NCI-H2107 treated with DMSO at 0.1 percent for 48 hours (cell line): ENCODE measurements around the gene COL23A1.
"Not testable (repeated sequence)": the region's sequence is repeated elsewhere in the genome, so short reads cannot be mapped to it uniquely, and the experiment has no call there.

Experiments used
- DNase-seq: peaks from one replicate; lab custom pipeline; 2025; ENCODE audit not compliant: unreplicated experiment; lab: John Stamatoyannopoulos, UW

Gene COL23A1

GRCh38 chr5:178234750-178235587, 355.2 kb downstream of the COL23A1 start:
- DNase-seq, result peak; percentile 8

GRCh38 chr5:178234121-178234749, 356.0 kb downstream of the COL23A1 start:
- no peak for DNase-seq

- no peak for DNase-seq
These were observed 357.2 kb downstream of the COL23A1 start for GRCh38 chr5:178232920-178233429.

- no peak for DNase-seq
These were observed 357.9 kb downstream of the COL23A1 start, which contains the start of gene PHYKPL for GRCh38 chr5:178232124-178232919. TSS of gene PHYKPL (minus strand) at chr5:178232802. CDS start at chr5:178232550, 252 bp downstream.

DNA sequence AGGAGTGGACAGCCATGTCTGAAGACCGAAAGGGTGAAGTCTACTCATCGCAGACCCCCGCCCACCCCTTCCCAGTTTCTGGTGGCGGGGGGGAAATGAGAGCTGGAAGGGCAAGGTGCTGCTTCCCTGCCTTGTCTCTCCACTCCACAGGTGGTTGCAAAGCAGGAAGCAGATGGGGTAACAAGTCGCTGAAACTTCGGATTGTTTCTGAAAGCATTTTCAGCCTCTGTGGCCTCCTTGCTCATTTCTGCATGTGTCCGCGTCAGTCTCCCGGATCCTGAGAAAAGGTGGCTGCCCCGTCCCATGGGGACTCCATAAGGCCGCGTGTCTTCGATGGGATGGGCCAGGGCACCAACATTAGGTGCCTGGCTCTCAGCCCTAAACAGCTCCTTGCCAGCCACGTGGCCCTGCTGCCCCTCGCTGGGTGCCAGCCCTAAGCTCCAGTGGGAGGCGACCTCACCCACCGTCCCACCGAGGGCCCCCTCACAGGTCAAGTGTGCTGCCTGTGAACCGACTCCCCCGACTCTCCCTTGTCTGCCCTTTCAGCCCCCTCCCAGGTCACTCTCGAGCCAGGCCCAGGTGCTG, 358.6 kb downstream of the COL23A1 start:
- DNase-seq, result no peak

DNA sequence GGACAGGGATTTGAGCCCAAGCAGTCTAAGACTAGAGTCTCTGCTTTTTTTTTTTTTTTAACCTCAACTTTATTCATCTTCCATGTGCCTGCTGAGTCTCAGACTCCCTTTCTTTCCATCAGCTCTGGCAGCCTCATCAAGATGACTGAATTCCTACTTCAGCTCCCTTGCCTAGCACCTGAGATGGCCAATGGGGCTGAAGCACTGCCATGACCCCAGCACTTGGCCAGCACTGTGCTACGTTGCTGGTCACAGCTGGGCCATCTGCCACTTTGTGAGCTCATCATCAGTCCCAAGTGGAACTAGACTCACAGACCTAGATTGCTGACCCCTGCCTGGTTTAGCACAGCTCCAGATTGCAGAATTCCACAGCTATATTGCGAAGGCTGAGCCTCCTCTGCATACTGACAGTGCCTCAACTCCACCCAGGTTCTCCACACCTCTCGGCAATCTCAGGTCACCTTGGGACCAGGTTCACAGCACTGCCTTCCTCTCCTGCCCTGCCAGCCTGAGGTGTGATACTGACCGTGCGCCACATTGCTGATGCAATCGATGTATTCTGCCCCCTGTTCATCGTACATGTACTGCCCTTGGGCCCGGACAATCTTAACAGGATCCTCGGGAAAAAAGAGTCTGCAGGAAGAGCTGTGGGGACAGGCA, 359.2 kb downstream of the COL23A1 start:
- DNase-seq, result no peak

- no peak for DNase-seq
These were observed 360.3 kb downstream of the COL23A1 start for GRCh38 chr5:178229861-178230260.

DNA sequence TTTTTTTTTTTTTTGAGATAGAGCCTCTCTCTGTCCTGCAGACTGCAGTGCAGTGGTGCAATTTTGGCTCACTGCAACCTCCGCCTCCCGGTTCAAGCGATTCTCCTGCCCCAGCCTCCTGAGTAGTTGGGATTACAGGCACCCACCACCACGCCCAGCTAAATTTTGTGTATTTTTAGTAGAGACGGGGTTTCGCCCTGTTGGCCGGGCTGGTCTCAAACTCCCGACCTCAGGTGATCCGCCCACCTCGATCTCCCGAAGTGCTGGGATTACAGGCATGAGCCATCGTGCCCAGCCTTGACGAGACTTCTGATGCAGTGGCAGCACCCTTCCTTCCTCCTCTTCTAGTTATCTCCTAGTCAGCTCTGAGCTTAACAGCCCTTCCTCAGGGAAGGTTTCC, 361.1 kb downstream of the COL23A1 start:
- DNase-seq, result not testable (repeated sequence)

GRCh38 chr5:178228609-178229008, 361.6 kb downstream of the COL23A1 start:
- DNase-seq, result no peak

DNA sequence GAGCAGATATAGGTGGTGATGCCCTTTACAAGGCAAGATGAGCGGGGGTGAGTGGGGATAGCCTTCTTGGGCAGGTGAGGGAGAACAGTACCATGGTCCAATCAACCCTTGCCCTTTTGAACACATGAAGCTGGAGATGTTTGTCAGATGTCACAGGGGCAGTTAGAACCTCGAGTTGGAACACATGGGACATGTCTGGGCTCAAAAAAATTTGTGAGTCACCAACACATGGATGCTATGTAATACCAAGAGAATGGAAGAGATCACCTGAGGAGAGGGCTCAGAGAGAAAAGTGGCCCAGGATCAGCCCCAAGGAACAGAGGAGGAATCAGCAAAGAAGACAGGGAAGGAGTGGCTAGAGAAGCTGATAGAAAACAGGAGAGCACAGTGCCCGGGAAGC, 362.3 kb downstream of the COL23A1 start:
- no peak for DNase-seq

GRCh38 chr5:178227138-178227659, 363.0 kb downstream of the COL23A1 start:
- DNase-seq, result no peak

DNA sequence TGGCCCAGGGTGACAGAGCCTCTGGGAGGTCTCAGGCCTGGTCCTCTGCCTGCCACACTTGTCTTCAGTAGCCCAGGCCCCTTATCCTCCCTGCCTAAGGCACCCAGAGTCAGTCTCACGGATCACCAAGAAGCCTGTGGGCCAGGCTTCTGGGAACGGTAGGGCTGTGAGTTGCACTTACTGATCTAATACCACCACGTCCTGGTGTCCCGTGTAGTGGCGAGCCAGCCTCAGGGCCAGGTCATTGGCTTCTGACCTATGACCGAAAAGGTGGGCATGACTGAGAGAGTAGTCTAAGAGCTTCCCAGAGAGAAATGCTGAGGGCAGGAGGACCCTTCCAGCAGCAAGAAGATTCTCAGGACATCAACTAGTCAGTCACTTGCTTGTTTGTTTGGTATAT, 365.0 kb downstream of the COL23A1 start:
- DNase-seq, result no peak

GRCh38 chr5:178224403-178224802, 365.8 kb downstream of the COL23A1 start:
- no peak for DNase-seq

GRCh38 chr5:178223828-178224335, 366.3 kb downstream of the COL23A1 start:
- no peak for DNase-seq

- DNase-seq, result no peak
These were observed 366.9 kb downstream of the COL23A1 start for GRCh38 chr5:178223196-178223773.

GRCh38 chr5:178222292-178222691, 367.9 kb downstream of the COL23A1 start:
- DNase-seq, result no peak

- no peak for DNase-seq
These were observed 368.3 kb downstream of the COL23A1 start for GRCh38 chr5:178221853-178222252.

- no peak for DNase-seq
These were observed 368.9 kb downstream of the COL23A1 start for GRCh38 chr5:178221282-178221681.

GRCh38 chr5:178218827-178219226, 371.4 kb downstream of the COL23A1 start:
- DNase-seq, result no peak
